Measurements from ENCODE around the gene STK11IP.

The STK11IP gene

GRCh38 chr2:219571311-219572236 lies 26.1 kb upstream of the STK11IP start, which contains the start of gene OBSL1 (continued):
- TF ChIP-seq PRDM2 (tag by site-specific recombination; IDR thresholded peaks at IDR 0.05; ENCODE audit: borderline replicate concordance) (no peak), ZFP3 (tag by site-specific recombination; IDR thresholded peaks at IDR 0.05; ENCODE audit: low read depth) (no peak), ZNF514 (tag by site-specific recombination; IDR thresholded peaks at IDR 0.05) (no peak), ZNF324 (tag by site-specific recombination; IDR thresholded peaks at IDR 0.05) (peak; percentile 81; the same call in 1 of the 2 replicates), ZNF449 (tag by site-specific recombination; IDR thresholded peaks at IDR 0.05) (no peak), ZNF664 (tag by site-specific recombination; IDR thresholded peaks at IDR 0.05) (no peak), HIC1 (tag by site-specific recombination; IDR thresholded peaks at IDR 0.05) (peak; percentile 97), HOXD13 (CRISPR knock-in tag; IDR thresholded peaks at IDR 0.05; ENCODE audit: borderline replicate concordance) (no peak), HOXC10 (CRISPR knock-in tag; IDR thresholded peaks at IDR 0.05) (no peak), ZNF768 (tag by site-specific recombination; IDR thresholded peaks at IDR 0.05) (no peak), KLF17 (tag by site-specific recombination; IDR thresholded peaks at IDR 0.05) (peak; percentile 91), ZNF518A (tag by site-specific recombination; conservative IDR thresholded peaks at IDR 0.05; ENCODE audit: low read depth) (no peak), OVOL3 (tag by site-specific recombination; IDR thresholded peaks at IDR 0.05) (no peak), MYNN (tag by site-specific recombination; IDR thresholded peaks at IDR 0.05; ENCODE audit: borderline replicate concordance) (no peak), ZBTB17 (tag by site-specific recombination; IDR thresholded peaks at IDR 0.05) (peak; percentile 57; the same call in 1 of the 2 replicates), PATZ1 (tag by site-specific recombination; IDR thresholded peaks at IDR 0.05) (peak; percentile 82), ZFP69B (tag by site-specific recombination; IDR thresholded peaks at IDR 0.05) (peak; percentile 82), ZNF639 (tag by site-specific recombination; IDR thresholded peaks at IDR 0.05) (peak; percentile 92)

Measured in HEK293 (cell line).